Naive thymus-derived CD8-positive, alpha-beta T cell (primary cell): ENCODE data around the gene MACROD2. TPM values are rescaled to one million over a fixed set of nuclear protein-coding genes. Genes with fewer than 3 reads are reported as not detected.
A peak's percentile ranks its signal among the peaks of the same experiment; 100 is the strongest.
"Not testable (repeated sequence)": the region's sequence is repeated elsewhere in the genome, so short reads cannot be mapped to it uniquely, and the experiment has no call there.

Source experiments
- ATAC-seq, 2 donors: fragments of 150-1000 bp; cut with Tn5 transposase in 1 of 2; sonication (Bioruptor Pico), chemical (Tn5 transposase) in 1 of 2; 1 replicate in 1 of 2; 2 replicates in 1 of 2; pipeline ENCODE4 v1.10.0; 2021; ENCODE audit warnings: mild to moderate bottlenecking in 2 of 2, moderate library complexity in 2 of 2
- POLR2A ChIA-PET: fragments of 350-600 bp; sonication (Branson Sonifier 250); formaldehyde crosslinking; loops from one replicate; lab custom pipeline; 2021; ENCODE audit warnings: antibody characterized with exemption; lab: Charles Lee
- DNase-seq, 10 donors: peaks; one replicate each; pipeline versions ENCODE4 v3.0.0 to v3.0.0-alpha.2; 2020 to 2022
- H3K27ac Mint-ChIP-seq, 10 donors: one replicate each; pipeline ENCODE4 v1.8.0; 2020 to 2022; ENCODE audit warnings: mild to moderate bottlenecking in 10 of 10, mixed read lengths in 10 of 10, moderate library complexity in 4 of 10, inconsistent platforms in 1 of 10
- H3K27me3 Mint-ChIP-seq, 5 donors: one replicate each; pipeline ENCODE4 v1.8.0; 2021 to 2022; ENCODE audit warnings: mixed read lengths in 5 of 5
- H3K36me3 Mint-ChIP-seq, 3 donors: one replicate each; pipeline ENCODE4 v1.8.0; 2020 to 2022; ENCODE audit warnings: mixed read lengths in 3 of 3, mild to moderate bottlenecking in 2 of 3, inconsistent platforms in 1 of 3
- H3K4me1 Mint-ChIP-seq, 4 donors: one replicate each; pipeline ENCODE4 v1.8.0; 2021 to 2022; ENCODE audit warnings: mixed read lengths in 4 of 4
- H3K4me3 Mint-ChIP-seq, 10 donors: one replicate each; pipeline ENCODE4 v1.8.0; 2020 to 2022; ENCODE audit warnings: mild to moderate bottlenecking in 10 of 10, mixed read lengths in 10 of 10, moderate library complexity in 6 of 10, inconsistent platforms in 1 of 10
- H3K9me3 Mint-ChIP-seq, 9 donors: one replicate each; pipeline ENCODE4 v1.8.0; 2020 to 2022; ENCODE audit warnings: mixed read lengths in 9 of 9, mild to moderate bottlenecking in 3 of 9, inconsistent platforms in 1 of 9, moderate library complexity in 1 of 9
- polyA plus RNA-seq, 3 donors: library from polyadenylated mRNA; unstranded; fragments of 300-500 nt; fragmentation: Illumina TruSeq; gene quantifications; one replicate each; pipeline ENCODE4 v1.2.3, GENCODE V29; 2021
- total RNA-seq, 8 experiments: library from RNA in 2 of 8; stranded (reverse) in 2 of 8; gene quantifications; one replicate each; pipeline ENCODE4 v1.2.3 and lab custom pipeline; 2021 to 2026

The MACROD2 gene
- total and polyA plus RNA-seq, 5 experiments from 2014 or later: 0.18 to 1.1 (median 0.60) TPM; not detected in 2

GRCh38 chr20:15806105-15806504, 1810.8 kb downstream of the MACROD2 start:
- H3K9me3 Mint-ChIP-seq: peaks cover 0 to 20% (median 6%) of the 10 kb centered on the region in 9 donors
- peaks cover 0 to 3% (median 0%) of the 10 kb centered on the region in 5 donors for H3K27me3 Mint-ChIP-seq
- no peak overlapping the region for H3K27ac Mint-ChIP-seq
- no peak for ATAC-seq
- H3K36me3 Mint-ChIP-seq: no peaks in the 10 kb centered on the region
- no peak for DNase-seq
- POLR2A ChIA-PET: no interaction called here
- H3K4me3 Mint-ChIP-seq: no peak overlapping the region
- H3K4me1 Mint-ChIP-seq: peaks cover 0 to 12% (median 0%) of the 10 kb centered on the region in 4 donors

DNA sequence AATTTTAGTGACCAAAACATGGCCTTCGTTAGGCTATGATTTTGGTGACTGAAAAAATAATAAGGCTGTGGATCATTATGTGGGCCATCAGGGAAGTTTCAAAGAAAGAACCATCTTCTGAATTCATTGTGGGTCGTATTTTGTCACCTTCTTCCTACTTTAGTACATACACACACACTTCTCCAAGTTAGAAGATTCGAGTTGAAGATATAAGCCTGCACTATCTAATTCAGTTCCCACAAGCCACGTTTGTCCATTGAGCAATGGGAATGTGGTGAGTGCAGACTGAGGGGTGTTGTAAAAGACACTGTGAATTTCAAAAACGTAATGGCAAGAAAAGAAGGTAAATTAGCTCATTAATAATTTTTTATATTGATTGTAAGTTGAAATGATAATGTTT, 1812.0 kb downstream of the MACROD2 start:
- Mint-ChIP-seq H3K4me3 (no peak overlapping the region), H3K4me1 (peaks cover 0 to 12% (median 0%) of the 10 kb centered on the region in 4 donors), H3K36me3 (no peaks in the 10 kb centered on the region), H3K27ac (no peak overlapping the region), H3K27me3 (peaks cover 0 to 3% (median 0%) of the 10 kb centered on the region in 5 donors), H3K9me3 (peaks cover 0 to 20% (median 6%) of the 10 kb centered on the region in 9 donors)
- DNase-seq (no peak), ATAC-seq (no peak)
- POLR2A ChIA-PET: no interaction called here

DNA sequence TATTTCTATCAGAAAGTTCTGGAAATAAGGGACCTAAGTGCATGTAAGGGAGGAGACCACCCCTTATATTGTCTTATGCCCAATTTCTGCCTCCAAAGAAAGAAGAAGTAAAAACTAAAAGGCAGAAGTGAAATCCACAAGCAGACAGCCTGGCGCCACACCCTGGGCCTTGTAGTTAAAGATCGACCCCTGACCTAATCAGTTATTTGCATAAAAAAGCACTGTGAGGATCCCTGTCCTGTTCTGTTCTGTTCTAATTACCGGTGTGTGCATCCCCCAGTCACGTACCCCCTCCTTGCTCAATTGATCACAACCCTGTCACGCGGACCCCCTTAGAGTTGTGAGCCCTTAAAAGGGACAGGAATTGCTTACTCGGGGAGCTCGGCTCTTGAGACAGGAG, 1812.5 kb downstream of the MACROD2 start:
- not testable (repeated sequence) for ATAC-seq

DNA sequence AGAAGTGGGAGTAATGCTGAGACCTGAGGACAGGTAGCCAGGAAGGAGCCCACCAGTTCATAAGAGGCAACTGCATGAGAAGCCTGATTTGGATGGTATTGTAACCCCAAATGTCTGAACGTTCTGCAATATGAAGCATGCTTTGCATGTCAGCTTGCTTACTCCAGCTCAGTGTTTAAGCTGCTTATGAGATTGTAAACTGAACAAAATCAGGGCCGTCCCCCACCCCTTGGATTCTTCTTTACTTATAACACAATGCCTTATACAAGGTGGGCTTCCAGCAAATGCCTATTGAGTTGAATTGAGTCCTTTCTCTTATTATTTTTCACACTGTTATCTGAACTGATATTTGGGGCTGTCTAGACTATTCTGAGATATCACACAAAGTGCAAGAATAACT, 1816.6 kb downstream of the MACROD2 start:
- peaks cover 0 to 17% (median 2%) of the 10 kb centered on the region in 9 donors for H3K9me3 Mint-ChIP-seq
- no peak overlapping the region for H3K4me3 Mint-ChIP-seq
- H3K4me1 Mint-ChIP-seq: peaks cover 0 to 9% (median 0%) of the 10 kb centered on the region in 4 donors
- ATAC-seq: no peak
- peaks cover 0 to 2% (median 0%) of the 10 kb centered on the region in 5 donors for H3K27me3 Mint-ChIP-seq
- no peak for DNase-seq
- no peak overlapping the region for H3K27ac Mint-ChIP-seq
- POLR2A ChIA-PET: no interaction called here
- no peaks in the 10 kb centered on the region for H3K36me3 Mint-ChIP-seq

More for the DNA sequence above, 1812.5 kb downstream of the MACROD2 start:
- H3K27me3 Mint-ChIP-seq, H3K36me3 Mint-ChIP-seq, H3K4me3 Mint-ChIP-seq, POLR2A ChIA-PET: not testable (repeated sequence)
- Mint-ChIP-seq H3K9me3 (peaks cover 0 to 20% (median 6%) of the 10 kb centered on the region in 9 donors), H3K4me1 (peaks cover 0 to 12% (median 0%) of the 10 kb centered on the region in 4 donors), H3K27ac (peak overlapping the region in 1 of 10 donors; percentile 40)
- peak in 1 of 10 donors; percentile 1 for DNase-seq

DNA sequence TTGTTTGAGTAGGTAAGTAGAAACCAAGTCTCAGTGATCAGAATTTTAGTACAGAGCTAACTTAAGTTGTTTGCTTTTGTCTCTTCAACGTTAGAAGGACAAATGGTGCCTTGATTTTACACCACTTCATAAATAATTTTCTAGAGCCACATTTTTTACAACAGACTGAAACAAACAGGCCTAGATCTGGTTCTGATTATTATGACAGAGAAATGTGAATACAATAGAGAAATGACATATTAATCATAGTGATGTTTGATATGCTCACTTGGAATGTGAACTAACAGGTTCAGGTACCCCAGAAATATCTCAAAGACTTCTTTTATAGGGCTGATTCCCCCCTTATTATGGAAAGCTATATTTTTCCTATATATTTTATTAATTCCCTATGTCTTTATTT, 1817.4 kb downstream of the MACROD2 start:
- H3K27me3 Mint-ChIP-seq: no peaks in the 10 kb centered on the region
- no peak for ATAC-seq
- POLR2A ChIA-PET: no interaction called here
- peaks cover 0 to 17% (median 0%) of the 10 kb centered on the region in 9 donors for H3K9me3 Mint-ChIP-seq
- H3K4me1 Mint-ChIP-seq: peaks cover 0 to 5% (median 0%) of the 10 kb centered on the region in 4 donors
- H3K27ac Mint-ChIP-seq: no peak overlapping the region
- no peak overlapping the region for H3K4me3 Mint-ChIP-seq
- H3K36me3 Mint-ChIP-seq: no peaks in the 10 kb centered on the region
- DNase-seq: no peak

DNA sequence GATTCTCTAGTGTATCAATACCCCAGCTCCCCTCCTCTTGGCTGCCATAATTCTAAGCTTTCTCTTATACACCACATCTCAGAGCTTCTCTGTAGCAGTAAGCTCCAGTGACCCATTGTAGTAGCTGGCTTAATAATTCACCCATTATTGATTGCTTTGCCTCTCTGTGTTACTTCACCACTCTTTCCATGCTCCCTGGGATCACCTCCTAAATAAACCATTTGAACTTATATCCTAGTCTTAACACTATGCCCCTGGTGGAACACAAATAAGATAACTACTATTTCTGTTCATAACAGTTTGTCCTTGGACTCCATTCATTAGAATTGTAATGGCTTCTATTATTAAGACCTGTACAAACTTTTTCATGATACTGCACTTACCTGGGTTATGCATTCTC, 1819.0 kb downstream of the MACROD2 start:
- no peaks in the 10 kb centered on the region for H3K36me3 Mint-ChIP-seq

GRCh38 chr20:15814911-15815310, 1819.6 kb downstream of the MACROD2 start:
- peaks cover 0 to 9% (median 0%) of the 10 kb centered on the region in 9 donors for H3K9me3 Mint-ChIP-seq
- no peaks in the 10 kb centered on the region for H3K36me3 Mint-ChIP-seq
- H3K4me1 Mint-ChIP-seq: no peaks in the 10 kb centered on the region
- no peak overlapping the region for H3K27ac Mint-ChIP-seq
- peaks cover 0 to 2% (median 0%) of the 10 kb centered on the region in 5 donors for H3K27me3 Mint-ChIP-seq
- ATAC-seq (no peak), DNase-seq (no peak)
- POLR2A ChIA-PET: no interaction called here
- no peak overlapping the region for H3K4me3 Mint-ChIP-seq

More for the DNA sequence above, 1819.0 kb downstream of the MACROD2 start:
- ATAC-seq (no peak), DNase-seq (no peak)
- no peak overlapping the region for H3K4me3 Mint-ChIP-seq
- H3K4me1 Mint-ChIP-seq: no peaks in the 10 kb centered on the region
- H3K9me3 Mint-ChIP-seq: peaks cover 0 to 11% (median 0%) of the 10 kb centered on the region in 9 donors
- H3K27me3 Mint-ChIP-seq: no peaks in the 10 kb centered on the region
- POLR2A ChIA-PET: no interaction called here
- no peak overlapping the region for H3K27ac Mint-ChIP-seq

- Mint-ChIP-seq H3K4me1 (no peaks in the 10 kb centered on the region), H3K36me3 (no peaks in the 10 kb centered on the region), H3K27me3 (peaks cover 0 to 2% (median 0%) of the 10 kb centered on the region in 5 donors), H3K27ac (no peak overlapping the region), H3K9me3 (peaks cover 0 to 9% (median 0%) of the 10 kb centered on the region in 9 donors), H3K4me3 (no peak overlapping the region)
- no peak for ATAC-seq
- no peak for DNase-seq
- POLR2A ChIA-PET: no interaction called here
These were observed 1822.0 kb downstream of the MACROD2 start for GRCh38 chr20:15817351-15817750.

DNA sequence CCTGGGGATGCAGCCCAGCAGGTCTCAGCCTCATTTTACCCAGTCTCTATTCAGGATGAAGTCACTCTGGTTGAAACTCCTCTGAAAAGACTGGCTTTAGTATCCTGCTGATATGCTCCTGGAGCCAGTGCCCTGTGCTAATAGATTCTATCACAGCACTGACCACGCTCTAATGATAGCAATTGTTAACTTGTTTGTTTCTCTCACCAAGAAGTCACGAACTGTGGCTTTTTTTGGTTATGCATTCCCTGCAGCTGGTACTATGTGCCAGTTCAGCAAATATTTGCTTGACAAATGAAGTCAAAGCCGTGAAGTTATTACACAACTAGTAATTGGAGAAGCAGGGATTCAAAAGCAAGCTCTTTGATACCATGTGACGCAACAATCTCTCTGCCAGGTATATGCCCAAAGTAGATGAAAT, 1823.3 kb downstream of the MACROD2 start:
- Mint-ChIP-seq H3K9me3 (peaks cover 0 to 10% (median 0%) of the 10 kb centered on the region in 9 donors), H3K4me3 (no peak overlapping the region), H3K36me3 (no peaks in the 10 kb centered on the region), H3K27ac (no peak overlapping the region), H3K27me3 (peaks cover 0 to 2% (median 0%) of the 10 kb centered on the region in 5 donors), H3K4me1 (no peaks in the 10 kb centered on the region)
- POLR2A ChIA-PET: no interaction called here
- no peak for ATAC-seq
- DNase-seq: no peak

- Mint-ChIP-seq H3K27ac (no peak overlapping the region), H3K36me3 (no peaks in the 10 kb centered on the region), H3K27me3 (peaks cover 0 to 2% (median 0%) of the 10 kb centered on the region in 5 donors), H3K9me3 (peaks cover 0 to 10% (median 2%) of the 10 kb centered on the region in 9 donors), H3K4me1 (no peaks in the 10 kb centered on the region), H3K4me3 (no peak overlapping the region)
- ATAC-seq: no peak
- POLR2A ChIA-PET: no interaction called here
- no peak for DNase-seq
These were observed 1828.4 kb downstream of the MACROD2 start for GRCh38 chr20:15823718-15824117.

DNA sequence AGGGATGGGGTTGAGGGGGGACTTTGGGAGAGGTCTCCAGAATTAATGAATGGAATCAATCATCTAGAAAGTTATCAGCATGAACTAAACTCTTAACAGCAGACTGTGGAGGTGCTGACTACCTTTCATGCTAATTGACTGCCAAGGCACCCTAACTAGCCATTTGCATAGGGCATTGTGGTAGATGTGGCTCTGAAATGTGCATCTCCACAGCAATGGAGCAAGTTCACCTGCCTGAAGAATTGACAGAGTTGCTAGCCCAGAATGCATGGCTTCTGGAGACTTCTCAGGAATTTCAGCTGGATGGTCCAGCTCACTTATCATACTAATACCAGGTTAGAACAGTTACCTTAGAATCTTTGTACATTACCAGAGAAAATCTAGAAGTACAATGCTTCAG, 1832.3 kb downstream of the MACROD2 start:
- Mint-ChIP-seq H3K4me1 (no peaks in the 10 kb centered on the region), H3K27ac (no peak overlapping the region)
- POLR2A ChIA-PET: no interaction called here

GRCh38 chr20:15831201-15831600, 1835.9 kb downstream of the MACROD2 start:
- POLR2A ChIA-PET: no interaction called here
- ATAC-seq (no peak), DNase-seq (no peak)
- Mint-ChIP-seq H3K9me3 (peaks cover 0 to 6% (median 0%) of the 10 kb centered on the region in 9 donors), H3K36me3 (no peaks in the 10 kb centered on the region), H3K27ac (no peak overlapping the region), H3K4me1 (no peaks in the 10 kb centered on the region), H3K4me3 (no peak overlapping the region), H3K27me3 (peaks cover 0 to 5% (median 0%) of the 10 kb centered on the region in 5 donors)

More for the DNA sequence above, 1832.3 kb downstream of the MACROD2 start:
- DNase-seq (no peak), ATAC-seq (no peak)
- Mint-ChIP-seq H3K9me3 (peaks cover 0 to 10% (median 4%) of the 10 kb centered on the region in 9 donors), H3K4me3 (no peak overlapping the region), H3K36me3 (no peaks in the 10 kb centered on the region), H3K27me3 (peaks cover 0 to 5% (median 0%) of the 10 kb centered on the region in 5 donors)

DNA sequence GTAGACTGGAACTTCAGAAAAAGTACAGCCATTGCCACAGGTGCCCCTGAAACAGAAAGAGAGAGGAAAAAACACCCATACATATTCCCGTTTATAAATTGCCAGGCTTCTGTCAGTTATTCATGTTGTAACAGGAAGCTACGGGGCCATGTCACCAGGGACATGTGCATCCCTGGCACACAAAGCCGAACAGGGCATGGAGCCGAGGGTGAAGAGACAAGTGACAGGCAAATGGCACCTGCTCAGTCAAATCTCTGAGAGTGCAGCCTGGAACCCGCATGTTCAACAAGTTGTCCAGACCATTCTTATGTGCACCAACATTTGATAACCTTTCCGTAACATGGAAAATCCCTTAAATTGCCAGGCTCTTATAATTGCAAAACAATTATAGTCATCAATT, 1837.2 kb downstream of the MACROD2 start:
- Mint-ChIP-seq H3K4me1 (no peaks in the 10 kb centered on the region), H3K27ac (no peak overlapping the region), H3K27me3 (peaks cover 0 to 5% (median 0%) of the 10 kb centered on the region in 5 donors), H3K9me3 (peaks cover 0 to 6% (median 0%) of the 10 kb centered on the region in 9 donors), H3K36me3 (no peaks in the 10 kb centered on the region), H3K4me3 (no peak overlapping the region)
- DNase-seq: no peak
- POLR2A ChIA-PET: no interaction called here
- no peak for ATAC-seq

DNA sequence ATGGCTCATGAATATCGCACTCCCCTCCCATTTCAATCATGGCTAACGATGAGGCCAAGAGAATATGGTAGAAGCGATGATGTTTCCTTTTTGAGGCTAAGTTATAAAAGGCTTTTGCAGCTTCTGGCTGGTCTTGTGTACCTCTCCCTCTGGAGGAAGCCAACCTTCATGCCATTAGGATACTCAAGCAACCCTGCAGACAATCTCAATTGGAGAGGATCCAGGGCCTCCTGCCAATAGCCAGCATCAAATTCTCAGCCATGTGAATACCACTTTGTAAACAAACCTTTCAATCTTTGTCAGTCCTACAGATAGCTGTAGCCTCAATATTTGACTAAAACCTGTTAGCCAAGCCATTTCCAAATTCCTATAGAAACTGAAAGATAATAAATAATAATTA, 1839.5 kb downstream of the MACROD2 start:
- Mint-ChIP-seq H3K9me3 (peaks cover 0 to 2% (median 0%) of the 10 kb centered on the region in 9 donors), H3K36me3 (no peaks in the 10 kb centered on the region), H3K4me3 (no peak overlapping the region), H3K27me3 (peaks cover 0 to under 1% (median 0%) of the 10 kb centered on the region in 5 donors), H3K4me1 (no peaks in the 10 kb centered on the region), H3K27ac (no peak overlapping the region)
- DNase-seq (no peak), ATAC-seq (no peak)
- POLR2A ChIA-PET: no interaction called here
